Measurements from ENCODE around the gene STOX2. TPM values are rescaled to one million over a fixed set of nuclear protein-coding genes. Genes with fewer than 3 reads are reported as not detected.
"Not testable (repeated sequence)": the region's sequence is repeated elsewhere in the genome, so short reads cannot be mapped to it uniquely, and the experiment has no call there.

The STOX2 gene
- total RNA-seq, 1 experiment from 2014 or later = not detected

- DNase-seq (ENCODE audit: low read depth) = no peak
Observed at GRCh38 chr4:183936047-183936446, 30.9 kb downstream of the STOX2 start.

GRCh38 chr4:183936574-183937345 lies 31.7 kb downstream of the STOX2 start:
- no peak for DNase-seq (ENCODE audit: low read depth)

GRCh38 chr4:183940864-183941263 lies 35.8 kb downstream of the STOX2 start:
- DNase-seq (ENCODE audit: low read depth) = no peak

GRCh38 chr4:183941964-183942363 lies 36.9 kb downstream of the STOX2 start:
- DNase-seq (ENCODE audit: low read depth) = no peak

GRCh38 chr4:183945741-183946140 lies 40.6 kb downstream of the STOX2 start:
- no peak for DNase-seq (ENCODE audit: low read depth)

- DNase-seq (ENCODE audit: low read depth) = no peak
Observed at GRCh38 chr4:183950536-183950935, 45.4 kb downstream of the STOX2 start.

- DNase-seq (ENCODE audit: low read depth) = not testable (repeated sequence)
Observed at GRCh38 chr4:183952652-183953051, 47.5 kb downstream of the STOX2 start.

GRCh38 chr4:183959319-183960045 lies 54.4 kb downstream of the STOX2 start:
- DNase-seq (ENCODE audit: low read depth) = no peak

- peak; percentile 26 for DNase-seq (ENCODE audit: low read depth)
Observed at GRCh38 chr4:183960046-183960420, 54.9 kb downstream of the STOX2 start.

- no peak for DNase-seq (ENCODE audit: low read depth)
Observed at GRCh38 chr4:183960962-183961541, 55.9 kb downstream of the STOX2 start.

- DNase-seq (ENCODE audit: low read depth) = no peak
Observed at GRCh38 chr4:183961795-183962194, 56.7 kb downstream of the STOX2 start.

GRCh38 chr4:183962419-183962818 lies 57.3 kb downstream of the STOX2 start:
- no peak for DNase-seq (ENCODE audit: low read depth)

GRCh38 chr4:183966371-183966770 lies 61.3 kb downstream of the STOX2 start:
- DNase-seq (ENCODE audit: low read depth) = no peak

GRCh38 chr4:183967266-183967665 lies 62.2 kb downstream of the STOX2 start:
- no peak for DNase-seq (ENCODE audit: low read depth)

- no peak for DNase-seq (ENCODE audit: low read depth)
Observed at GRCh38 chr4:183968502-183968901, 63.4 kb downstream of the STOX2 start.

GRCh38 chr4:183968931-183969330 lies 63.8 kb downstream of the STOX2 start:
- no peak for DNase-seq (ENCODE audit: low read depth)

GRCh38 chr4:183969596-183969995 lies 64.5 kb downstream of the STOX2 start:
- DNase-seq (ENCODE audit: low read depth) = no peak

- no peak for DNase-seq (ENCODE audit: low read depth)
Observed at GRCh38 chr4:183971929-183972490, 66.9 kb downstream of the STOX2 start.

- no peak for DNase-seq (ENCODE audit: low read depth)
Observed at GRCh38 chr4:183977707-183978106, 72.6 kb downstream of the STOX2 start.

- no peak for DNase-seq (ENCODE audit: low read depth)
Observed at GRCh38 chr4:183984566-183984965, 79.5 kb downstream of the STOX2 start.

- no peak for DNase-seq (ENCODE audit: low read depth)
Observed at GRCh38 chr4:183985786-183986185, 80.7 kb downstream of the STOX2 start.

- DNase-seq (ENCODE audit: low read depth) = no peak
Observed at GRCh38 chr4:183986291-183986970, 81.3 kb downstream of the STOX2 start.

Data from LHCN-M2 (cell line).